OCI-LY1 (cell line): ENCODE data around the gene TGM1.

Experiments used
- H2AFZ ChIP-seq: fragments of 200-600 bp; sonication (generic), shearing (Covaris generic); 2 replicates; pipeline ENCODE4 v1.6.0; 2014; ENCODE audit warnings: antibody characterized with exemption, mild to moderate bottlenecking, low read length
- H3F3A ChIP-seq: fragments of 200-600 bp; sonication (generic), shearing (Covaris generic); 2 replicates; pipeline ENCODE4 v1.6.0; 2014; ENCODE audit warnings: mild to moderate bottlenecking, antibody characterized with exemption, low read length, moderate library complexity; ENCODE audit not compliant: insufficient read depth
- H3K27ac ChIP-seq: fragments of 200-600 bp; sonication (generic); 2 replicates; pipeline ENCODE4 v1.5.1; 2014; ENCODE audit warnings: low read length, mixed run types, mild to moderate bottlenecking, low read depth; ENCODE audit not compliant: poor library complexity, severe bottlenecking
- H3K27me3 ChIP-seq: fragments of 200-600 bp; sonication (generic); 2 replicates; pipeline ENCODE4 v1.6.0; 2014; ENCODE audit warnings: antibody characterized with exemption, mild to moderate bottlenecking, low read length, moderate library complexity; ENCODE audit not compliant: insufficient read depth
- H3K36me3 ChIP-seq: fragments of 200-600 bp; sonication (generic); 2 replicates; pipeline ENCODE4 v1.6.1; 2014; ENCODE audit warnings: mild to moderate bottlenecking, antibody characterized with exemption, low read length, moderate library complexity, mixed read lengths; ENCODE audit not compliant: insufficient read depth
- H3K4me1 ChIP-seq: fragments of 200-600 bp; sonication (generic); 2 replicates; pipeline ENCODE4 v1.5.1; 2014; ENCODE audit warnings: mild to moderate bottlenecking, low read length, moderate library complexity; ENCODE audit not compliant: insufficient read depth, severe bottlenecking
- H3K4me2 ChIP-seq: fragments of 200-600 bp; sonication (generic), shearing (Covaris generic); 2 replicates; pipeline ENCODE4 v1.6.1; 2014; ENCODE audit warnings: low read length
- H3K4me3 ChIP-seq: fragments of 200-600 bp; sonication (generic); 2 replicates; pipeline ENCODE4 v1.5.1; 2014; ENCODE audit warnings: low read length, low read depth, mild to moderate bottlenecking, mixed read lengths; ENCODE audit not compliant: poor library complexity, severe bottlenecking
- H3K79me2 ChIP-seq: fragments of 200-600 bp; shearing (Covaris generic); 2 replicates; pipeline ENCODE4 v1.6.1; 2016; ENCODE audit warnings: mixed run types, low read length, mixed read lengths; ENCODE audit not compliant: insufficient read depth
- H3K9ac ChIP-seq: fragments of 200-600 bp; sonication (generic), shearing (Covaris generic); 2 replicates; pipeline ENCODE4 v1.6.1; 2014; ENCODE audit warnings: mild to moderate bottlenecking, low read length, mixed read lengths
- H3K9me2 ChIP-seq: fragments of 200-600 bp; sonication (generic), shearing (Covaris generic); 2 replicates; pipeline ENCODE4 v1.6.1; 2014; ENCODE audit warnings: low read depth, mild to moderate bottlenecking, low read length, mixed read lengths
- H3K9me3 ChIP-seq: fragments of 200-600 bp; shearing (Covaris generic); 2 replicates; pipeline ENCODE4 v1.6.1; 2014; ENCODE audit warnings: low read length, mixed read lengths
- H4K20me1 ChIP-seq: fragments of 200-600 bp; sonication (generic), shearing (Covaris generic); 2 replicates; pipeline ENCODE4 v1.6.0; 2016; ENCODE audit warnings: mild to moderate bottlenecking, low read length; ENCODE audit not compliant: insufficient read depth
- CTCF ChIP-seq: fragments of 200-600 bp; sonication (generic), shearing (Covaris generic); IDR thresholded peaks from 2 replicates; pipeline ENCODE4 v1.5.1; 2017; ENCODE audit warnings: mild to moderate bottlenecking, antibody characterized with exemption, low read length, moderate library complexity, mixed read lengths
- EZH2 ChIP-seq: fragments of 200-600 bp; sonication (generic), shearing (Covaris generic); IDR thresholded peaks from 2 replicates; pipeline ENCODE4 v1.8.0; 2017; ENCODE audit warnings: borderline replicate concordance, mixed run types, mild to moderate bottlenecking, antibody characterized with exemption, low read length, moderate library complexity, mixed read lengths

Gene TGM1

GRCh38 chr14:24268225-24268624, 5.2 kb upstream of the TGM1 start:
- TF ChIP-seq CTCF (no peak), EZH2 (no peak)
- no peak overlapping the region for H3K9ac ChIP-seq
- no peaks in the 10 kb centered on the region for H3K27me3 ChIP-seq
- no peaks in the 10 kb centered on the region for H3F3A ChIP-seq
- no peak overlapping the region for H3K27ac ChIP-seq
- no peak overlapping the region for H3K4me3 ChIP-seq
- no peaks in the 10 kb centered on the region for H3K79me2 ChIP-seq
- no peak overlapping the region for H3K4me2 ChIP-seq
- H4K20me1 ChIP-seq = no peaks in the 10 kb centered on the region
- no peak overlapping the region for H2AFZ ChIP-seq
- H3K36me3 ChIP-seq = 0 out of 2 replicates have a peak, but pooled peaks cover 3% of the 10 kb centered on the region
- no peaks in the 10 kb centered on the region for H3K9me3 ChIP-seq
- peaks cover 24% of the 10 kb centered on the region for H3K4me1 ChIP-seq
- H3K9me2 ChIP-seq = no peaks in the 10 kb centered on the region

GRCh38 chr14:24267516-24267915, 4.5 kb upstream of the TGM1 start:
- Histone ChIP-seq H2AFZ (no peak overlapping the region), H3K4me1 (peaks cover 19% of the 10 kb centered on the region), H3K27me3 (no peaks in the 10 kb centered on the region), H3K9me3 (no peaks in the 10 kb centered on the region), H3K36me3 (0 out of 2 replicates have a peak, but pooled peaks cover 3% of the 10 kb centered on the region), H3K9ac (no peak overlapping the region), H3K4me2 (no peak overlapping the region), H3K4me3 (no peak overlapping the region), H3K79me2 (no peaks in the 10 kb centered on the region), H3K9me2 (no peaks in the 10 kb centered on the region), H3F3A (no peaks in the 10 kb centered on the region), H3K27ac (no peak overlapping the region), H4K20me1 (no peaks in the 10 kb centered on the region)
- no peak for TF ChIP-seq EZH2
- no peak for TF ChIP-seq CTCF

GRCh38 chr14:24266344-24267244, 3.6 kb upstream of the TGM1 start:
- TF ChIP-seq CTCF (no peak), EZH2 (no peak)
- no peaks in the 10 kb centered on the region for H3K9me2 ChIP-seq
- H3K9ac ChIP-seq = no peak overlapping the region
- no peak overlapping the region for H3K27ac ChIP-seq
- no peak overlapping the region for H3K4me2 ChIP-seq
- no peaks in the 10 kb centered on the region for H3K9me3 ChIP-seq
- H3K4me3 ChIP-seq = no peak overlapping the region
- H2AFZ ChIP-seq = no peak overlapping the region
- 0 out of 2 replicates have a peak, but pooled peaks cover 3% of the 10 kb centered on the region for H3K36me3 ChIP-seq
- no peaks in the 10 kb centered on the region for H3K79me2 ChIP-seq
- no peaks in the 10 kb centered on the region for H3K27me3 ChIP-seq
- H3F3A ChIP-seq = no peaks in the 10 kb centered on the region
- H4K20me1 ChIP-seq = no peaks in the 10 kb centered on the region
- H3K4me1 ChIP-seq = peaks cover 9% of the 10 kb centered on the region
